ENCODE results near the gene BLVRA.
A peak's percentile ranks its signal among the peaks of the same experiment; 100 is the strongest.
"Not testable (repeated sequence)": the region's sequence is repeated elsewhere in the genome, so short reads cannot be mapped to it uniquely, and the experiment has no call there.

Gene BLVRA, protein sequence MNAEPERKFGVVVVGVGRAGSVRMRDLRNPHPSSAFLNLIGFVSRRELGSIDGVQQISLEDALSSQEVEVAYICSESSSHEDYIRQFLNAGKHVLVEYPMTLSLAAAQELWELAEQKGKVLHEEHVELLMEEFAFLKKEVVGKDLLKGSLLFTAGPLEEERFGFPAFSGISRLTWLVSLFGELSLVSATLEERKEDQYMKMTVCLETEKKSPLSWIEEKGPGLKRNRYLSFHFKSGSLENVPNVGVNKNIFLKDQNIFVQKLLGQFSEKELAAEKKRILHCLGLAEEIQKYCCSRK

DNA sequence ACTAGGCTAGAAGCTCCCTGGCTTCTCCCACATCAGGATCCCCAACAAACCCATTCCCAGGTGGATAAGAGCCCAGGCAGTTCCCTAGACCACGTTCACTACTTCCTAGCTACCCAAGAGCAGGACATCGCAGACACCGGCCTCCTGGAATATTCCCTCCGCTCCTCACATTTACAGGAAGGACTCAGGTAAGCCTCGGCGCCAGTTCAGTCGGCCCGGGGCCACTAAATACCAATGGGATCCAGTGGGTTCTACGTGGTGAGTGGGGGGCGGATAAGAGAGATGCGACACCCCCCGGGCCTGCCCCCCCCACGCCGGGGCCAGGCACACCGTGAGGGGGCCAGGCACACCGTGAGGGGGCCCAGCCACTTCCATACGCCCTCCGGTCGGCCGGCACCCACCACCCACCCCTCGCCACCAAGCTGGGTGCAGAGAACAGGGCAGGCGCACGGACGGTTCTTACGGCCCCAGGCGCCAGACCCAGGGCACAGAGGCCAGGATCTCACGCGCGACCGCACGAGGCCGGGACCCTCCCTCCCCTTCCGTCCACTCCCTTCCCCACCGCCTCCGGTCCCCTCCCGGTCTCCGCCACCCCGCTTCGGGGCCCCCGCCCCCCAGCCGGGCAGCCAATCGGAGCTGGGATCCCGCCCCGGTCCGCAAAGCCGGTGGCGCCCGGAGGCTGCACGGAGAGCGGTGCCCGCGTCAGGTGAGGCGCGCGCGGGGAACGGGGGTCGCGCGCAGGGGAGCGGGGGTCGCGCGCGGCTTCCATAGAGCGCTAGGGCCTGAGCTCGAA is at the start of gene BLVRA:
TSS of gene BLVRA (plus strand) at position 652 of the 793 bp plus-strand sequence. CDS start 12,479 bp downstream, outside the sequence.
- peak; percentile 38 for DNase-seq

GRCh38 chr7:43711503-43711902 is 47.0 kb upstream of the BLVRA start:
- DNase-seq: no peak

DNA sequence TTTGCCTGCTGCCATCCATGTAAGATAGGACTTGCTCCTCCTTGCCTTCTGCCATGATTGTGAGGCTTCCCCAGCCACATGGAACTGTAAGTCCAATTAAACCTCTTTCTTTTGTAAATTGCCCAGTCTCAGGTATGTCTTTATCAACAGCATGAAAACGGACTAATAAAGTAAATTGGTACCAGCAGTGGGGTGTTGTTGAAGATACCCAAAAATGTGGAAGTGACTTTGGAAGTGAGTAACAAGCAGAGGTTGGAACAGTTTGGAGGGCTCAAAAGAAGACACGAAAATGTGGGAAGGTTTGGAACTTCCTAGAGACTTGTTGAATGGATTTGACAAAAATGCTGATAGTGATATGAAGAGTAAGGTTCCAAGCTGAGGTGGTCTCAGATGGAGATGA is 42.5 kb upstream of the BLVRA start:
- DNase-seq: not testable (repeated sequence)

DNA sequence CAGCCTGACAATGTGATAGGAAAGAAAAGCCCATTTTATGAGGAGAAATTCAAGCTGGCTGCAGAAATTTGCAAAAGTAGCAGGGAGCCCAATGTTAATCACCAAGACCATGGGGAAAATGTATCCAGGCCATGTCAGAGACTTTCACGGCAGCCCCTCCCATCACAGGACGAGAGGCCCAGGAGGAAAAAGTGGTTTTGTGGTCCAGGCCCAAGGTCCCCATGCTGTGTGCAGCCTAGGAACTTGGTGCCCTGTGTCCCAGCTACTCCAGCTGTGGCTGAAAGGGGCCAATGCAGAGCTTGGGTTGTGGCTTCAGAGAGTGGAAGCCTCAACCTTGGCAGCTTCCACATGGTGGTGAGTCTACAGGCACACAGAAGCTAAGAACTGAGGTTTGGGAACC is 41.9 kb upstream of the BLVRA start:
- DNase-seq: no peak

GRCh38 chr7:43721193-43721806 is 37.2 kb upstream of the BLVRA start:
- DNase-seq: peak; percentile 61

- DNase-seq: no peak
Observed at GRCh38 chr7:43723007-43723341, 35.5 kb upstream of the BLVRA start.

DNA sequence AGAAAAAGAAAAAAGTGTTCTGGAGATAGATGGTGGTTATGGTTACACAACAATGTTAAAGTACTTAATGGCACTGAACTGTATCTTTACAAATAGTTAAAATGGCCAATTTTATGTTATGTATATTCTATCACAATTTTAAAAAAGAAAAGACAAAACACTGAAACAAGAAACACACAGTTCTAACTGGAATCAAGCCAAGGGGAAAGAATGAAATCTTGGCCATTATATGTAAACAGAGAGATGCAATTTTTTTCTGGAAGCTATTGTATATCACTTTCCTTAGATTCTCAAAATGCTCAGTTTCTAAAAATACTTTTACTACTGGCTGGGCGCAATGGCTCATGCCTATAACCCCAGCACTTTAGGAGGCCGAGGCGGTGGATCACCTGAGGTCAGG is 33.2 kb upstream of the BLVRA start:
- DNase-seq: no peak

DNA sequence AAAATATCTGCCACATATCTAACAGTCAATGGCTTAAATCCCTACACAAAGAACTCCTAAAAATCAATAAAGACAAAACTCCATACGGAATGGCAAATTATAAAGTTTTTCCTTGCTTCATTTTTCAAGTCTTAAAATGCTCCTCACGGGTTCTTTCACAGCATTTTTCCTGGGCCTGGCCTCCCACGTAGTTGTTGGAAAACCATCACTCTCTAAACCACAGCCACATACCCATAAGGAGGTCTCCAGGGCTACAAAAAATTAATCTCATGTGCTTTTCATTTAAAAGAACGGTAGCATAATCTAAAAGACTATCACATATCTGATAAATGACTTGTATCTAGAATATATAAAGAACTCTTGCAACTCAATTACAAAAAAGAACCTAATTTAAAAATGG is 32.0 kb upstream of the BLVRA start:
- DNase-seq: peak; percentile 74

GRCh38 chr7:43727003-43727402 is 31.5 kb upstream of the BLVRA start:
- DNase-seq: no peak

- DNase-seq: no peak
Observed at GRCh38 chr7:43727494-43727893, 31.0 kb upstream of the BLVRA start.

- peak; percentile 84 for DNase-seq
Observed at GRCh38 chr7:43729214-43729923, 29.1 kb upstream of the BLVRA start, which contains the start of gene COA1. Gene COA1, minus strand, starts transcription at chr7:43729523. Its CDS starts 80,909 bp downstream, at chr7:43648614.

GRCh38 chr7:43729924-43730248 is 28.6 kb upstream of the BLVRA start:
- no peak for DNase-seq

DNA sequence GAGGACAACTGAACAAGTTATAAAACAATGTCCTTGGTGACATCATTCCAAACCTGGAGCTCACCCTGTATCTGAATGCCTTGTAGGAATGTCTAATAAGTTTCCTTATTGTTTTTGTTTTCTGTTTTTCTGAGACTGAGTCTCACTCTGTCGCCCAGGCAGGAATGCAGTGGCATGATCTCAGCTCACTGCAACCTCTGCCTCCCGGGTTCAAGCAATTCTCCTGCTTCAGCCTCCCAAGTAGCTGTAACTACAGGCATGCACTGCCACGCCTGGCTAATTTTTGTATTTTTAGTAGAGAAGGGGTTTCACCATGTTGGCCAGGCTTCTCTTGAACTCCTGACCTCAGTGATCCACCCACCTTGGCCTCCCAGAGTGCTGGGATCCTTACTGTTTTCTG is 27.0 kb upstream of the BLVRA start:
- not testable (repeated sequence) for DNase-seq

DNA sequence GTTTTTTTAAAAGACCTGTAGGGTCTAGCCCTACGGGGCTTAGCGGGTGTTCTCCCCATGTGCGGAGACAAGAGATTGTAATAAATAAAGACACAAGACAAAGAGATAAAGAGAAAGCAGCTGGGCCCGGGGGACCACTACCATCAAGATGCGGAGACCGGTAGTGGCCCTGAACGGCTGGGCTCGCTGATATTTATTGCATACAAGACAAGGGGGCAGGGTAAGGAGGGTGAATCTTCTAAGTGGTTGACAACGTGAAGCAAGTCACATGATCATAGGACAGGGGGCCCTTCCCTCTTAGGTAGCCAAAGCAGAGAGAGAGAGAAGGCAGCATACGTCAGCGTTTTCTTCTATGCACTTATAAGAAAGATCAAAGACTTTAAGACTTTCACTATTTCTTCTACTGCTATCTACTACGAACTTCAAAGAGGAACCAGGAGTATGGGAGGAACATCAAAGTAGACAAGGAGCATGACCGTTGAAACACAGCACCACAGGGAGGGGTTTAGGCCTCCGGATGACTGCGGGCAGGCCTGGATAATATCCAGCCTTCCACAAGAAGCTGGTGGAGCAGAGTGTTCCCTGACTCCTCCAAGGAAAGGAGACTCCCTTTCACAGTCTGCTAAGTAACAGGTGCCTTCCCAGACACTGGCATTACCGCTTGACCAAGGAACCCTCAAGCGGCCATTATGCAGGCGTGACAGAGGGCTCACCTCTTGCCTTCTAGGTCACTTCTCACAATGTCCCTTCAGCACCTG is 23.7 kb upstream of the BLVRA start:
- not testable (repeated sequence) for DNase-seq

GRCh38 chr7:43735403-43735801 is 23.1 kb upstream of the BLVRA start:
- DNase-seq: no peak

- no peak for DNase-seq
Observed at GRCh38 chr7:43735802-43736603, 22.5 kb upstream of the BLVRA start.

GRCh38 chr7:43737467-43738127 is 20.9 kb upstream of the BLVRA start:
- DNase-seq: no peak

DNA sequence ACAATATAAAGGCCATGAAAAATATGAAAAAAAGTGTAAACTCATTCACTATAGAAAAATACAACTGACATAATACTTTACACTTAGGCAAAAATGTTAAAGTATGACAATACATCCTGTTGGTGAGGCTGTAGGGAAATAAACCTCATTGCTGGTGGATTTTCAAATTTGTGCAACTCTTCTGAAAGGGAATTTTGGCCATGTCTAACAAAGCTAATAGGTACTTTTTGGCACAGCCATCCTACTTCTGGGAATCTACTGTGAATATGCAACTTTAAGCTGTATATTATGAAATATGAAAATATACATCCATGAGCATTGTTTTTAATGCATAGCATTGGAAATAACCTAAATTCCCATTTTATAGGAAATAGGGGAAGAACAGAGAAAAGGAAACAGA is 15.8 kb upstream of the BLVRA start:
- no peak for DNase-seq

DNA sequence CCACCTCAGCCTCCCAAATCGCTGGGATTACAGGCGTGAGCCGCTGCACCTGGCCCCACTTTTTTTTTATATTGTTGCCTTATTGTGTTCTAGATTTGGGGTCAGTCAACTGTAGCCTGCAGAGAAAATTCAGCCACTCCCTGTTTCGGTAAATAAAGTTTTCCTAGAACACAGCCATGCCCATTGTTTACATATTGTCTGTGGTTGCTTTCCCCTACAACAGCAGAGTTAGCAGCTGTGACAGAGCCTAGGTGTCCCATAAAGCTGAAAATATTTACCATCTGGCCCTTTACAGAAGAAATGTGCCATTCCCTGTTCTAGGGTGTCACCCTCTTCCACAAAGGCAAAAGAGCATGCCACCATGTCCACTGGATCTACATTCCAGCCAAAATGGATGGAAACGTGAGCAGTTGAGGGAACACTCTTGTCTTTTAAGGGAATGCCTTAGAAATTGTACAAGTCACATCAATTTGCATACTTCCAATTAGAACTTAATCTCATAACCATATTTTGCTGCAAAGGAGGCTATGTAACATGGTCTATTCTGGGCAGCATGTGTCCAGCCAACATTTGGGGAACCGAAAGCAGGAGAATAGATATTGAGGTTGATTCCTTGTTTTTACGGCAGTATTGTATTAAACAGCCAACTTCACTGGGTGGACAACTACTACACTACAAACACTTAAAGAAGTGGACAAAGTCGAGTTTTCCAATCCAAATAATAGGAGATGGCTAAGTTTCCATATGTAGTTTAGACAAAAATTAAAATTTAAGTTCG is 11.0 kb upstream of the BLVRA start:
- no peak for DNase-seq

DNA sequence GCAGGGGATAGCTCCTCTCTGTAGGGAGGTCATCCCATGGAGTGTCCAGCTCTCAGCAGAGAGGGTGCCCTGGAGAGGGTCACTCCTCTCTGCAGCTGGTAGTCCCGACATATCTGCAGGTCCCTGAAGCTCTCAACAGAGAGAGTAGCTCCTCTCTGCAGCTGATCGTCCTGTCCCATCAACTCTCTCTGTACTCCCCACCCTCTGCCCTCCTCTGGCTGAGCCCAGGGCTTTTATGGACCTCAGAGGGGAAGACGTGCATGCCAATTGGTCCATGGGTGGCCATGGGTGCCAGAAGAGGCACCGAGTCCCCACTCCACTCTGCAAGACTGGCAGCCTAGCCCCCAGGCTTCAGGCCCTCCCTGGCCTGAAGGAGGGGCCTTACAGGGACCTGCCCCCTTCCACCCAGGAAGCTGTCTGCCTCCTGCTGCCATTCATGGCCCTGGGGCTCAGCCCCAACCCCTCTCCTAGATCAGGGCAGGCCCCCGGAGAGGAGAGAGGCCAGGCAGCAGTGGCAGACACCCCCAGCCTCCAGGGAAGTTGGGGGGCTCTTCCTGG is 9.0 kb upstream of the BLVRA start:
- no peak for DNase-seq
